Activated gamma-delta T cell treated with anti-CD3 and anti-CD28 coated beads, Interleukin-2, amount 50 U/mL, for 16 hours (primary cell): ENCODE data around the gene SUSD5.

Source experiments
- DNase-seq: peaks from one replicate; pipeline ENCODE4 v3.0.0-alpha.2; 2020; ENCODE audit warnings: low read depth

SUSD5 gene

GRCh38 chr3:33218446-33219174, at the start of gene SUSD5:
Gene SUSD5 (minus strand): TSS chr3:33218810. CDS start chr3:33218797, 13 bp downstream.
- no peak for DNase-seq

- no peak for DNase-seq
Measured at GRCh38 chr3:33260104-33260503, 41.5 kb upstream of the SUSD5 start.

GRCh38 chr3:33256249-33256648, 37.6 kb upstream of the SUSD5 start:
- DNase-seq = no peak

DNA sequence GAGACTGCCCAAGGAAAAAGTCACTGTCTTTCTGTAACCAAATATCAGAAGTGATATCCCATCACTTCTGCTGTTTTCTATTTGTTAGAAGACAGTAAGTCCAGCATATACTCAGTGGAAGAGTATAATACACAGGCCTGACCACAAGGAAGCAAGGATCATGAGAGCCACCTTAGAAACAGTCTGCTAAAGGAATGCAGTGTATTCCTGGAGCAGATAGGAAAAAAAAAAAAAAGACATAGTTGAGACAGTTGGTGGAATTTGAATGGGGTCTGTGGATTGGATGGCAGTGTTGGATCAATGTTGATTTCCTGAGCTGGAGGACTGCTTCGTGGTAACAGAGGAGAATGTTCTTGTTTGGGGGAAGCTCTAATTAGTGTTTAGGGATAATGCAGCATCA, 32.1 kb upstream of the SUSD5 start:
- DNase-seq = no peak

DNA sequence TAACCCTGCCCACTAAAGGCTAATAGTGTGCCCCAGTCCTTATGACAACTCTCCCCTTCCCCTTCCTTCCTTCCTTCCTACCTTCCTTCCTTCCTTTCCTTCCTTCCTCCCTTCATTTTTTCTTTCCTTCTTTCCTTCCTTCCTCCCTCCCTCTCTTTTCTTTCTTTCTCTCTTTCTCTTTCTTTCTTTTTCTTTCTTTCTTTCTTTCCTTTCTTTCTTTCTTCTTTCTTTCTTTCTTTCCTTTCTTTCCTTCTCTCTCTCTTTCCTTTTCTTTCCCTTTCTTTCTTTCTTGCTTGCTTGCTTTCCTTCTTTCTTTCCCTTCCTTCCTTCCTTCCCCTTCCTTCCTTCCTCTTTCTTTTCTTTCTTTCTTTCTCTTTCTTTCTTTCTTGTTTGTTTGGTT, 28.2 kb upstream of the SUSD5 start:
- DNase-seq = no peak

GRCh38 chr3:33240261-33240660, 21.7 kb upstream of the SUSD5 start:
- DNase-seq = no peak

DNA sequence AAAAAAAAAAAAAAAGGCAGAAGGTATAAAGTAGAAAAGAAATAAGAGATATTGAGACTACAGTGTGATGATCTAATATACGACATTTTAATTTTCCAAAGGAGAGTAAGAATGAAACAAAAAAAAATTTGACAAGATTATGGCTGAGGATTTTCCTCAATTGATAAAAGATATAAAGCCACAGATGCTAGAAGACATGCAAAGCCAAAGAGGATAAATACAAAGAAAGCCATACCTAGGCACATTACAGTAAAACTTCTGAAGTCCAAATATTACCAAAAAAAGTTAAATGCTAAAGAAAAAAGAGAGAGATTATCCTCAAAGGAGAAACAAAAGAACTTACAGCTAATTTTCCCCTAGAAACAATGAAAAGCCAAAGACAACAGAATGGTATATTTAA, 20.3 kb upstream of the SUSD5 start:
- DNase-seq = no peak

DNA sequence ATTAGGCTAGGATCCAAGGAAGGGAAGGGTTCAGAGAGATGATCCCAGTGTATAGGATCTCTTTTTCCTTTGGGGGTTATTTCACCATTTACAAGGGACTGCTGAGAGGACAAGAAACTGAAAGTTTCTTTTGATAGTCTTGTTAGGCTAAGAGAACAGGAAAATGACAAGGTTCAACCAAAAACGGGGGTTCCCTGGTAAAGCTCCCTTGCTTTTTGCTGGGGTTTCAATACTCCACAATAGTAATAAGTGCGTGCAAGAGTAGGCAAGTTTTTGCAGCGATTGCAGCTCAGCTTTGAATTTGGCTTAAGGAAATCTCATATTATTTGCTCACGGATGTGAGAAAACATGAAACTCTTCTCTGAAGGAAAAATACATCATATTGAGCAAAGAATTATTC, 18.8 kb upstream of the SUSD5 start:
- no peak for DNase-seq

DNA sequence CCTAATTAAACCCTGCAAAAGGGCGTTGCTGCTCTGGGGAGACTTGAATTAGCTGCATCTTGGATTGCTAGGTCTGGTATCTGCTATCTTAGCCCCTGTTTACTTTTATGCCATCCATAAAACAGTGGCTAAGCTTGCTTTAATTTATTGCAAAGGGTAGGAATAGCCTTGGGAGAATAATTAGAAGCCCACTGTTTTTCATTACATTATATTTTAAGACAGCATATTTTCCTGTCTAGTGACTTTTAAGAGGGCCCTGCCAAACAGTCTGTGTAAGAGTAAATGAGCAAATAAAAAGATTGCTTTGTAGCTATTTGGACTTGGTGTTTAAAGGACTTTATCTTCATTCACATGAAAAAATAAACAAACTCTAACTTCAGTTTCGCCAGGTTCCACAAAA, 17.4 kb upstream of the SUSD5 start:
- no peak for DNase-seq

DNA sequence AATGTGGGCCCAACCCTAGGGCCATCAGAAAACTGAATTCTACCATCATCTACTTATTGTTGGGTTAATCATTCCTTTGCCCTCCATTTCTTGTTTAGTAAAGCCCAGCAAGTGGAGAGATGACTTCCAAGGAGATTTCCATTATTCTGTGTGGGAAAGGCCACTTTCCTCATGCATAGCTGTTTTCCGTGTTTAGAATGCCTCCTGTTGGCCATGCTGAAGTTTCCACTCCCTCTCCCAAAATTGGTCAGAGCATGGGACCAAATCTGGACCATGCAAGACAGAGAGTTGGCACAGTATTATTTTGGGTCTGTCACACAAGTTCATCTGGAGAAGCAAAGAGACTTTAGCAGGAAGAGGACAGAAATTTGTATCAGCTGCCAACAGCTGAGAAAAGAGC, 15.3 kb upstream of the SUSD5 start:
- DNase-seq = no peak

- DNase-seq = no peak
Measured at GRCh38 chr3:33231756-33232465, 13.3 kb upstream of the SUSD5 start.

DNA sequence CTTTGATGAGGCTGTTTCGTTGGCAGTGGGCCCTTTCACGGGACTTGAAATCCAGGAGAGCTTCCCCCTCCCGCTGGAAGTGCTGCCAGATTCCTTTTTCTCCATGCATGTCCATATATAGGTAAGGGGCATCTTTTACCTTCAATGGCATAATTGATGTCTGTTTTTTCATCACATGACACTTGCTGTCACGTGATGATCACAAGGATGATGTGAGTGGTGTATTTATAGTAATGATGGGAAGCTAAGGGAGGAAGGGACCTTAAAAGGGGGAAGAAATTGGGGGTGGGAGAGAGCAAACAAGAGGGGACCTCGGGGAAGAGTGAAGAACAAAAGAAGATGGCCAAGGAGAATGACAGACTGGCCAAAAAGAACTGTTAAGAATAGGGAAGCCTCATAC, 11.3 kb upstream of the SUSD5 start:
- DNase-seq = no peak

DNA sequence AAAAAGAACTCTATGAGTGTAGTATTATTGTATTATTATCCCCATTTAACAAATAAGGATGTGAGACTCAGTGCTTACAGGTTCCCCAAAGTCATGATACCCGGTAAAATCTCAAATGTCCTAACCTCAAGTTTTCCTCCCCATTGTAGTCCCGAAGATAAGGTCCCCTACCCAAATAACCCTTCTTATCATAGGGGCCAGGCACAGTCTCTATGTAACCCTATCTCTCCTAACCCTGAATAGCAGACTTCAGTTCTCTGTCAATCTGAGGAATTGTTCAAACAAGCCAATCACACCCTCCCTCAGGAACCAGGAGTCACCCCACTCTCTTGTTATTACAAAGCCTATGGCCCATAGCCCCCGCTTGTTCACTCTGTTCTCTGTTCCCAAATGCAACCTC, 10.5 kb upstream of the SUSD5 start:
- no peak for DNase-seq

- DNase-seq = no peak
Measured at GRCh38 chr3:33221241-33221640, 2.6 kb upstream of the SUSD5 start.

DNA sequence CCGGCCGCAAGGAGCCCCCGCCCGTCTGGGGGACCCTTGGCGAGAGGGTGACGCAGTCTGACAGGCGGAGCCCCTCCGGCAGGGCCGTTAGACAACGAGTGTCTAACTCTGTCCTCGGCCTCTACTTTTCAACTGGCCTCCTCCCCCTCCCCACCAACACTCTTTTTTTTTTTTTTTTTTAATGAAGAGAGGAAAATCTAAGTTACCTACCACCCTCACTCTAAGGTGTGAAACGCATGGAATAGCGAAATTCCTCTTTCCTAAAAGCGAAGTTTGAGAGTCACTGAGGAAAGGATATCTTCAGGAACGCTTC, 521 bp upstream of the SUSD5 start:
- DNase-seq = no peak

- DNase-seq = no peak
Measured at GRCh38 chr3:33217866-33218445, 654 bp downstream of the SUSD5 start.

DNA sequence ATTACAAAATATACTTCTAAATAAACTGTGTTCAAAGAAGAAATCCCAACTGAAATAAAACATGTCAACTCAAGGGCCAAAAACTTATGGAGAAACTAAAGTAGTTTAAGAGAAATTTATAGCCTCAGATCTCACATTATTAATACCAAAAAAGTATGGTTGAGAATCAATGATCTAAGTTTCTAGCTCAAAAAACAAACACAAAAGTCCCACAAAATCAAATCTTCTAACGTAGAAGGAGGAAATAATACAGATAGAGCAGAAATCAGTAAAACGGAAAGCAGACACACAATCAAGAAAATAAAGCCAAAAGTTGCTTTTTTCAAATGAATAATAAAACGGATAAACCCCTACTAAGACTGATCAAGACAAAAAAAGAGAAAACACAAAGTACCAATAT, 2.9 kb downstream of the SUSD5 start:
- DNase-seq = no peak

- DNase-seq = no peak
Measured at GRCh38 chr3:33212406-33212805, 6.2 kb downstream of the SUSD5 start.

GRCh38 chr3:33211444-33211843, 7.2 kb downstream of the SUSD5 start:
- no peak for DNase-seq

DNA sequence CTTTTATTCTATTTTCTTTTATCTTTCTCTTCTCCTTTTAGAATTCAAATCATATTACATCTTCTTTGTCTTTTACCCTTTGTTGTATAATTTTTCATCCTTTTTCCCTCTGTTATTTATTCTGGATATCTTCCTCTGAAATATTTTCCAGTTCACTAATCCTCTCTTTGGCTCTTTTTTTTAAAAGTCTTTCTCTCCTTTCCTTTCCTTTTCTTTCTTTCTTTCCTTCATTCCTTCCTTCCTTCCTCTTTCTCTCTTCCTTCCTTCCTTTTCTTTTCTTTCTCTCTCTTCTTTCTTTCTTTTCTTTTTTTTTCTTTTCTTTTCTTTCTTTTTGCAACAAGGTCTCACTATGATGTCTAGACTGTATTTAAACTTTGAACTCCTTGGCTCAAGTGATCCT, 9.3 kb downstream of the SUSD5 start:
- no peak for DNase-seq

- no peak for DNase-seq
Measured at GRCh38 chr3:33202711-33203457, 15.7 kb downstream of the SUSD5 start.

DNA sequence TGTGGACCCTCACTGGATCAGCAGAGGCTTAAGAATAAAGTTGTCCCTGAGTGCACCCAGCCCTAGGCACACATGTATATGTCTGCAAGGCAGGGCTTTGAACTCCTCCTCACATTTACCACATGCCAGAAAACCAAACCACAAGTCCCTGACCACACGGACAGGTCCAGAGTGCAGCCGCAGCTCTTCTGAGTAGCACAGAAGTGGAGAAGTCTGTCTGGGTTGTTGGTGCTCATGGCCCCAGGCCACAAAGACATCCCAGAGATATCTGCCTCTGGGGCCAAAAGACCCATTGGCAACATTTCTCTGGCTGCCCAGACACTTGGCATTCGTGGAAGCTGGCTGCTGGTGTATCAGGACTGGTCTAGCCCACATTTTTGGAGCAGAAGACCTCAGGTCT, 17.4 kb downstream of the SUSD5 start:
- DNase-seq = no peak

- DNase-seq = no peak
Measured at GRCh38 chr3:33196538-33196937, 22.1 kb downstream of the SUSD5 start.
